HG03469 (cell line): Measurements from ENCODE around the gene ETV6.
A peak's percentile ranks its signal among the peaks of the same experiment; 100 is the strongest.

Experiments
- ATAC-seq: cut with Tn5 transposase; IDR thresholded peaks from one replicate; pipeline ENCODE4 v1.9.1; 2021; ENCODE audit warnings: mild to moderate bottlenecking, moderate library complexity, moderate number of reproducible peaks; ENCODE audit not compliant: unreplicated experiment

ETV6 gene

GRCh38 chr12:11839091-11839641, 189.7 kb downstream of the ETV6 start:
- ATAC-seq = no peak

- no peak for ATAC-seq
Measured at GRCh38 chr12:11840366-11840765, 190.9 kb downstream of the ETV6 start.

- no peak for ATAC-seq
Measured at GRCh38 chr12:11846488-11846887, 197.0 kb downstream of the ETV6 start.

- no peak for ATAC-seq
Measured at GRCh38 chr12:11847539-11847938, 198.1 kb downstream of the ETV6 start.

- no peak for ATAC-seq
Measured at GRCh38 chr12:11849757-11850504, 200.5 kb downstream of the ETV6 start.

- ATAC-seq = no peak
Measured at GRCh38 chr12:11853126-11853525, 203.7 kb downstream of the ETV6 start.

- no peak for ATAC-seq
Measured at GRCh38 chr12:11854011-11854499, 204.6 kb downstream of the ETV6 start.

- ATAC-seq = peak; percentile 47
Measured at GRCh38 chr12:11855983-11856374, 206.5 kb downstream of the ETV6 start.

GRCh38 chr12:11856971-11857370, 207.5 kb downstream of the ETV6 start:
- no peak for ATAC-seq

- ATAC-seq = no peak
Measured at GRCh38 chr12:11859705-11860425, 210.4 kb downstream of the ETV6 start.

- ATAC-seq = no peak
Measured at GRCh38 chr12:11861155-11861863, 211.8 kb downstream of the ETV6 start.

- no peak for ATAC-seq
Measured at GRCh38 chr12:11861864-11862600, 212.6 kb downstream of the ETV6 start.

GRCh38 chr12:11862798-11863197, 213.3 kb downstream of the ETV6 start:
- no peak for ATAC-seq

- no peak for ATAC-seq
Measured at GRCh38 chr12:11863478-11863906, 214.0 kb downstream of the ETV6 start.

- no peak for ATAC-seq
Measured at GRCh38 chr12:11863988-11864387, 214.5 kb downstream of the ETV6 start.

- ATAC-seq = no peak
Measured at GRCh38 chr12:11865824-11866223, 216.3 kb downstream of the ETV6 start.

GRCh38 chr12:11868027-11868426, 218.6 kb downstream of the ETV6 start:
- ATAC-seq = no peak

GRCh38 chr12:11869406-11869805, 219.9 kb downstream of the ETV6 start:
- no peak for ATAC-seq

GRCh38 chr12:11870041-11870451, 220.6 kb downstream of the ETV6 start:
- ATAC-seq = no peak

- no peak for ATAC-seq
Measured at GRCh38 chr12:11872055-11872454, 222.6 kb downstream of the ETV6 start.
